Inflammatory macrophage treated with lipopolysaccharide for 1 hour (primary cell): ENCODE measurements around the gene CHST13.
"Not testable (repeated sequence)": the region's sequence is repeated elsewhere in the genome, so short reads cannot be mapped to it uniquely, and the experiment has no call there.

Experiments used
- DNase-seq, 2 donors: peaks; one replicate each; pipeline ENCODE4 v3.0.0-alpha.2; 2020 to 2022

Gene CHST13

DNA sequence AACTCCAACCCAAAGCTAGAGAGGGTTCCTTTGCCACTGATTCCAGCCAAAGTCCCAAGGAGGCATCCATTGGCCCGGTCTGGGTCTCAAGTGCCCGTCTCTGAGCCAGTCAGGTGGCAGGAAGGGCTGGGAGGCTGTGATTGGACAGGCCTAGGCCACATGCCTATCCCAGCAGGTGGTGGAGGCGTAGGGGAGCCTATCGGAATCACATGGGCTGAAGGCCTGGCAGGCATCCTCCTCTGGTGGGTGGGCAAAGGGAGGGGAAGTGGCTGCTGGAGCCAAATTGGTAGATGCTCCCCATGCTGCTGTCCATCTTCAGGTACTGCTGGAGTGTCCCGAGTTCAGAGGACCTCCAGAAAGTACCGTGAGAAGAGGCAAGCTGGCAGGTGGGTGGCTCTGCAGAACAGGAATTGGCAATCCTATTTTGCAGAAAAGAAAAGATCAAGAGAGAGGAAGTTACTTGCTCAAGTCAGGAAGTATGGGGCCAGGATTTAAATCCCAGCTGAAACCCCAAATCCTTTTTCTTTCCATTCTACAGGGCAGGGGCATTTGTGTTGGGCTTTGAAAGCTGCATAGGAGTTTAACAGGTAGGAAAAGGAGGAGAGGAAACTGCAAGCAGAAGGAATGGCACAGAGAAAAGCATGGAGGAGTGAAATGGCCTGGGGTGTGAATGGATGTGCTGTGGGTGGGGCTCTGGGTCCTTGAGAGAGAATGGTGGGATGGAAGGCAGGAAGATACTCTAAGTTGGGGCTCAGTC lies 3.7 kb downstream of the CHST13 start:
- peak in 1 of 2 donors; percentile 57 for DNase-seq

DNA sequence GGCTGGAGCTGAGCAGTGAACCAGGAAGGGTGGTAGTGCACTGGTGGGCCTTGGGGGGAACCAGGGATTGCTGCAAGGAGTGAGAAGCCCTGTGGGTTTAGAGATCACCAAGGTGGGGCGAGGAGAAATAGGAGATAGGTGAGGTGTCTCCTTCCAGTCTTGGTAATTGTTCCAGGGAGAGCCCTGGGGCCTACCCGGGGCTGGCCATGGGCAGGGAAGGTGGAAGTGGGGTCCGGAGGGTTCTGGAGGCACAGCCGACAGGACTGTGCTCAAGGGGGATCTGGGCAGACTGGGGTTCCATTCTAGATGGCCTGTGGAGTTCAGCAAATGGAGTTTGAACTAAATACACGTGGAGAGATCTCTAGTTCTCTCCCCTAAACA lies 4.5 kb downstream of the CHST13 start:
- no peak for DNase-seq

DNA sequence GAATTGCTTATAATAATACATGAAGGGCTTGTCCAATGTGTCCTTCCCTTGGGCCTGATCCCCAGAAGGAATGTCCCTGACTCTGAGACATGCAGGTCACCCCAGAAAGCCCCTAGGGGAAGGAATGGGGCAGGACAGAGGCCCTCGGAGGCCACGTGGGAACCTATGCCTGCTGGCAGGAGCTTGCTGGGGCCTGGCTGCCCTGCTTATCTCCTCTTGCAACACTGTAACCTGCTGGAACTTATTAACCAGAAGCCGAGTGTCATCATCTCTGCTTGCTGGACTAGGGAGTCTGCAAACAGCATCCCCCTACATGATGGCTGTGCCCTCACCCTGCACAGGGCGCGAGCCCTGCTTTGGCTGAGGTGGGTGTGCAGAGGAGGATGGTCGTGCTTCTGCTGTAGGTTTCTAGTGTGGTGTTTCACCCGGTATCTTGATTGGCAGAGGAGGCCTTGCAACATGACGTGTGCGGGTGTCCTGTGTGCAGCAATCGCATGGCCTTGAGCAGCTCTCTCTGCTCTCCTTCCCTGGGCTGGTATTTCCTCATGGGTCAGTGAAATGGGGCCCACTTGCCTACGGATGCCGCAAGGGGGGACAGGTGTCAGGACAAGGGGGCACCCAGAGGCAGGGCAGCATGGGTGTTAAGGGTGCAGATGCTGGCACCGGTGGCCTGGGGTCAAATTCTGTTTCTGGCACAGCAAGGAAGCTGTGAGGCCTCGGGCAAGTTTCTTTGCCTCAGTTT lies 5.0 kb downstream of the CHST13 start:
- peak; percentile 20 to 42 for DNase-seq

DNA sequence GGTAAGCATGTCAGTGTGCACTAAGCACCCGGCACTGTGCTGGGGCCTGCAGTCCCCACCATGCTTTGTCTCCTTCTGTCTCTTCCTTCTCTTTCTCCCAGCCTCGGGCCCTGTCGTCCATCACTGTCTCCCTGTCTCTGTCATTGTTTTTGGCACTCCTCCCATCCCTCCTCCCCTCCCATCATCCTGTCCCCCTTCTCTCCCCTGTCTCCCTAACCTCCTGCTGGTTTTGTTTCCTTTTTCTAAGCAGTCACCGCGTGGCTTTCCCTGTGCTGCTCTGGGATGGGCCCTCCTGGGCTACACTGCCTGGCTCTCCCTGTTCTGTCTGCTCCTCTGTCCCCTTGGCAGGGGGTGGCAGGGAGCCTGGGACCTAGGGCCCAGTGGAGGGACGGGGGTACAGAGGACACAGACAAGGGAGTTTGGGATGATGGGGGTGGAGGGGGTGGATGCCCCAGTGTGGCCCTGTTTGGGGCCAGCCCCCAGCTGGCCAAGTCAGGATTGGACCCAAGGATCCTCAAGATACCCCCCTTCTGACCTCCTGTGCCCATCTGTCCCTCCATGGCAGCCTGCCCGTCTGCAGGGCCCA lies 5.7 kb downstream of the CHST13 start:
- no peak for DNase-seq

DNA sequence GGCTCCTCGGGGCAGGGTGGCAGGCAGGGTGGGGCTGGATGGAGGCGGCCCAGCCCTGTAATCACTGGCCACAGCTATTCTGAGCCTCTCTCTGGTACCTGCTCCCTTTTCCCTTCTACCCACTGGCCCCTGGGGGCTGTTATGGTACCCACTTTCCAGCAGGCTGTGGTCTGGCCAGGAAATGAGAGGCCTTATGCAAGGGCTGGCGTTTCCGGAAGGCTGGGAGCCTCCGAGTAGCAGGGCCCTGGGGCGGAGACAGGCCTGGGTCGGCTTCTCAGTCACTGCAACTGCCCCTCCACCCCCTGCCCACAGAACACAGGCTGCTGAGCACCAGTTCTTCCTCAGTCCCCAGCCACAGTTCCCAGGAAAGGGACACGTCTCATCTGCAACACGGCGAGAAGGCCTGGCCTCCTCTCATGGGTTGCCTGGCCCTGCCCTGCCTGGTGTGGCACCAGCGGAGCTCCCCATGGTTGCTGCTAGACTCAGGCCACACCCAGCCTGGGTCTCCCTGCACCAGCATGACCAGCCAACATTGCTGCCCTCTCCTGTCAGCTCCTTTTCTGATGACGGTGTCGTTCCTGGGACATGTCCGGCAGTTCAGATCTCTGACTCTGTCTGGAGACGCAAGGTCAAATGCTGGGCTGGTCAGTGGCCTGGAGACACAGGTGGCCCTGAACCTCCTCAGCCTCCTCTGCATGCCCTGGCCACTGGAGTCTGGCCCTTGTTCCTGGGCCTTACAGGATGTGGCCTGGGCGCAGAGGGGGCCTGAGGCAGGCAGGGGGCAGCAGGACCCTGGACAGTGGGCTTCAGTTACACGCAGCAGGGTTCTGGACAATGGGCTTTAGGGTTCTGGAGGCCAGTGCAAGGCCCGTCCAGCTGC lies 6.5 kb downstream of the CHST13 start:
- DNase-seq: peak; percentile 22 to 37

DNA sequence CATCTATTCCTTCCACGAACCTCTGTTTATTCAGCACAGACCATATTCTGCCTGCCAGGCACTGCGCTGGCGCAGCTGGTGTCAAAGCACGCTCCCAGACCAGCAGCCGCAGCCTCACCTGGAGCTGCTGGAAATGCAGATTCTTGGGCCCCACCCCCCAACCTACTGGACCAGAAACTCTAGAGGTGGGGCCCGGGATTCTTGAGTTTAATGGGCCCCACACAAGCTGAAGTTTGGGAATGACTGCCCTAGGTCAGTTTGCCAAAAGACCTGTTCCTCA lies 7.0 kb downstream of the CHST13 start:
- DNase-seq: no peak

DNA sequence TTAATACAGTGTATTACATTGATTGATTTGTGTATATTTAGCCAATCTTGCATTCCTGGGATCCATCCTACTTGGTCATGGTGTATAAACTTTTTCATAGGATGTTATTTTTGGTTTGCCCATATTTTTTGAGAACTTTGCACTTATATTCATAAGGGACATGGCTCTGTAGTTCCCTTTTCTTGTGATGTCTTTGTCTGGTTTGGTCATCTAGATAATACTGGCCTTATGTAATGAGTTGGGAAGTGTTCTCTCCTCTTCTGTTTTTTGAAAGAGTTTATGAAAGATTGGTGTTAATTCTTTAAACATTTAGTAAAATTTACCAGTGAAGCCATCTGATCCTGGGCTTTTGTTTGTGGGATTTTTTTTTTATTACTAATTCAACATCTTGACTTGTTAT lies 9.6 kb downstream of the CHST13 start:
- peak in 1 of 2 donors; percentile 54 for DNase-seq

DNA sequence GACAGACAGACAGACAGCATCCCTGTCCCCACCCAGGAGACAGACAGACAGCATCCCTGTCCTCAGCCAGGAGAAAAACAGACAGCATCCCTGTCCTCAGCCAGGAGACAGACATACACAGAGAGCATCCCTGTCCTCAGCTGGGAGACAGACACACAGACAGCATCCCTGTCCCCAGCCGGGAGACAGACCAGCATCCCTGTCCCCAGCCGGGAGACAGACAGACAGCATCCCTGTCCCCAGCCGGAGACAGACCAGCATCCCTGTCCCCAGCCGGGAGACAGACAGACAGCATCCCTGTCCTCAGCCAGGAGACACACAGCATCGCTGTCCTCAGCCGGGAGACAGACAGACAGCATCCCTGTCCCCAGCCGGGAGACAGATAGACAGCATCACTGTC lies 10.8 kb downstream of the CHST13 start:
- not testable (repeated sequence) for DNase-seq

DNA sequence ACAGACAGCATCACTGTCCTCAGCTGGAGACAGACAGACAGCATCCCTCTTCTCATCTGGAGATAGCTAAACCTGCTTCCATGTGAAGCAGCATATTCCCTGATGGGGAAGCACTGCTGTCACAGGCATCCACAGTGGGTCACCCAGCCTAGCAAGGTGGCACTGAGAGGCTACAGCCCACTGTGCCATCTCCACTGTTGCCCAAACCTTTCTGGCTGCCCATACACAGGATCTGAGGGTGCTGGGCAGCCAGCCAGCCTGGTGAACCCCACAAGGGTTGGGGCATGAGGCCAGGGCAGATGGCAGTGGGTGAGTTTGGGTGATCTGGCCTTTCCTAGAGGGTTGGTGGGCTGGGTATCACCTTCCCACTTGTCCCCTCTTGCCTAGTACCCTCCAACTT lies 11.7 kb downstream of the CHST13 start:
- no peak for DNase-seq

DNA sequence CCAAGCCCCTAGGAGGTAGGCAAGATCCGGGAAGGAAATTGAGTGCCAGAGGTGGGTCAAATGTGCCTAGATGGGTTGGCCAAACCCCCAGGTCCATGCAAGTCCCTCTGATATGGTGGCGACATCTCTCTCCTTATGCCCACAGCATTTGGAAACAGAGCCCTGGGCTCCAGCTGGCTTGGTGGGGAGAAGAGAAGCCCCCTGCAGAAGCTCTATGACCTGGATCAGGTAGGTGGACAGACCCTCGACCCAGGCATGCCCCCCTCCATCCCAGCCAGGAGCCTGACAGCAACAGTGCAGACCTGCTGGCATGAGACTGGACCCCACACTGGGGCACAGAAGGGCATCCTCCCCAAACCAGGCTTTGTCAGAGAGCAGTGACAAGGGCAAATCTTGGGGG lies 12.2 kb downstream of the CHST13 start:
- no peak for DNase-seq

DNA sequence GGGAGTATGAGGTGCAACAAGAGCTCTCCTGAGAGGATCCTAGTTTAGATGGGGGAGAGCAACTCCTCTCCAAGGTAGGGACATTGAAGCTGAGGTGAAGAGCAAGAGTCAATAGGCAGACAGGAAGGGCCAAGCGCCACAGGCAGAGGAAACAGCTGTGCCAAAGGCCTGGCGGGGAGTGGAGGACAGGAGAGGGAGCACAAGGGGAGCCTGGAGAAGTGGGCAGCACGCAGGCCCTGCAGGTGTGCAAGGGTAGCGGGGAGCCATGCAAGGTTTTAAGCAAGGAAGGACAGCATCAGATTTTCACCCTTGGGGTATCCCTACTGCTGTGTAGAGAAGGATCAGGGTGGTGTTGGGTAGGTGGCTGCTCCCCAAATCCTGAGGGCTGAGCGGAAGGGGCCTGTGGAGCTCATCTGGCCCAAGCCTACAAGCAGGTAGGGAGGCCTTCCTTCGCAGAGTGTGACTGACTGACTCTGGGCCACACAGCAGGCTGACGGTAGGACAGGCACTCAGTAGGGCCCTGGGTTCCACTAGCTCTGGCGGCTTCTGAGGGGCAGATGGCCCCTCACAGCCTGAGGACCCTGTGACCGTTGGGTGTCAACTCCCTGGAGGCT lies 13.3 kb downstream of the CHST13 start:
- no peak for DNase-seq

DNA sequence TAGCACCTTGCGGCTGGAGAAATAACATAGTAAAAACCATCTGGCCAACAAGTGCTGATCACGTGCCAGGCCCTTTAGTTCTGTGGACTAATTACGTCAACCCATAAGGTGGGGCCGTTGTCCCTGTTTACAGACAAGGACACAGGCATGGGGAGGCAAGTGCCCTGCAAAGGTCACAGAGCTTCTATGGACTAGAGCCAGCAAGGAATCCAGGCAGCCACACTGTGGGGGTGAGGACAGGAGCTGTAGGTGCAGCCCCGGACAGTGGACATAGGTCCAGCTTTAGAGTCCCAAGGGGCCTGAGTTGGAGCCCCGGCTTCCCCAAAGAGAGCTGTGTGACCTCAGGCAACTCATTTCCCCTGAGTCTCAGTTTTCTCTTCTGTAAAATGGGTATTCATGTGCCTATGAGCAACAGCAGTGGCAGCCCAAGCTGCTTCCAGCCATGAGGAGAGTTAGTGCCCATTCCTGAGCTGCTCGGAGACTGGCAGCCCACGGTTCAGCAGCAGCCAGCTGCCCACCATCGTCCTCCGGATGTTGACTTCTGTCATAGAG lies 13.9 kb downstream of the CHST13 start:
- DNase-seq: no peak

DNA sequence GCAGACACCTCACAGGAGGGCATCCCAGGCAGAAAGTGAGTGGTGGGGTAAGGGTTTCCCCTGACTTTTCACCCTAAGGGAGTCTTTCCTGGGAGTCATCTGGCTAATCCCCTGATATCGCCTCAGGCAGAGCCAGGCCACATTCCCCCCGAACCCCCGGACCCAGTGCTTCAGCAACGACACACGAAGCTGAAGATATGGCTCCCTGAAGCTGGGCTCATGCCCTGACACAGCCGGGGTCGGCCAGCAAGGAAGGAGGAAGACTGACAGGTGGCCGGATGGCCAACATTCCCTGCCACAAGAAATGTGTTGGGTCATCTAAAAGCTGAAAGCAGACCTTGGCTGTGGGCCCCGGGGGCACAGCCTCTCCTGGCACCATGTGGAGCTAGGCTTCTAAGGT lies 14.4 kb downstream of the CHST13 start:
- DNase-seq: no peak

DNA sequence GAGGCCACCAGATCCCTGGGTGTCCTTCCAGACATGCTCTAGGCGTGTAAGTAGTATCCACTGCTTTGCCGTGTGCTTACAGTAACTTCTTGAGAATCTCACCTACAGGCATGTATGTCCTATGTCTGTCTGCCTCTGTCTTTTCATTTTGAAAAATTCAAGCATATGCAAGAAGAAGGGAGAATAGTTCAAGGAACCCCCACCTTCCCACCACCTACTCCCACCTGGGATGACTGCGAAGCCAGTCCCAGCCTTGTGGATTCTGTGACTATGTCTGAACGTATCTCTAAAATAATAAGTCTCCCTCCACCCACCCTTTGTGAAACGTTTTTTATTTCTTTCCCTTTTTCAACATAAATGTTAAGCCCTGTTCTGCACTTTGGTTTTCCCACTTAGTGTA lies 15.0 kb downstream of the CHST13 start:
- no peak for DNase-seq

DNA sequence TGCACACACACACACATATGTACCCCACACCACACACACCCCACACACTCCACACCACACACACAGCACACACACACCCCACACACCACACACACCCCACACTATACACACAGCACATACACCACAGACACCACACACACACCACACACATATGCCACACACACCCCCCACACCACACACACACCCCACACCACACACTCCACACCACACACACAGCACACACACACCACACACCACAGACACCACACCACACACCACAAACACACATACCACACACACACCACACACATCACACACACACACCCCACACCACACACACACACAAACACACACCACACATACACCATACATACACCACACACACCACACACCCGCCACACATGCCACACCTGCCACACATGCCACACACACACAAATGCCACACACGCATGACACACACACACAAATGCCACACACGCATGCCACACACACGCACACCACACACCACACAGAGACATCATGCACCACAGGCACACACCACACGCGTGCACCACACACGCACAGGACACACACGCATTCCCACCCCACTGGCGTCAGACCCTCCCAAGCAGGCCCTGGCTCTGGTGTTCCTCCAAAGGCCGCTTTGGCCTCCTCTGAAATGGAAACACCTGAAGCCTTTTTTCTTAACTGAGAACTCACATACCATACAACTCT lies 15.7 kb downstream of the CHST13 start:
- no peak for DNase-seq

DNA sequence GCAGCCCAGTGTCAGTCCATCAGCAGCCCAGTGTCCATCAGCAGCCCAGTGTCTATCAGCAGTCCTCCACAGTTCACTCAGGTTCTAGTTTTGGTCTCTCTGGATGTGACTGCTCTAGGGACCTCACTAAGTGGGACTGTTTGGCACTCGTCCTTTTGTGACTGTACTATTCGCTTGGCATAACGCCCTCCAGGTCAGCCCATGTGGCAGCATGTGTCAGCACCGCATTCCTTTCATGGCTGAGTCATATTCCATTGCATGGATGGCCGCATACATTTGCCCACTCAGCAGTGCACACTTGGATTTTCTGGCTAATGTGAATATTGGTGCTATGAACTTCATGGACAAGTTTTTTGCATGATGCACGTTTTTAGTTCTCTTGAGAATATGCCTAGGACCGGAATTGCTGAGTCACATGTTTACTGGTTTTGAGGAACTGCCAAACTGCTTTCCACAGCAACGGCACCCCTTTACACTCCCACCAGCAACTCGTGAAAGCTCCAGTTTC lies 16.4 kb downstream of the CHST13 start:
- DNase-seq: peak; percentile 70 to 75

DNA sequence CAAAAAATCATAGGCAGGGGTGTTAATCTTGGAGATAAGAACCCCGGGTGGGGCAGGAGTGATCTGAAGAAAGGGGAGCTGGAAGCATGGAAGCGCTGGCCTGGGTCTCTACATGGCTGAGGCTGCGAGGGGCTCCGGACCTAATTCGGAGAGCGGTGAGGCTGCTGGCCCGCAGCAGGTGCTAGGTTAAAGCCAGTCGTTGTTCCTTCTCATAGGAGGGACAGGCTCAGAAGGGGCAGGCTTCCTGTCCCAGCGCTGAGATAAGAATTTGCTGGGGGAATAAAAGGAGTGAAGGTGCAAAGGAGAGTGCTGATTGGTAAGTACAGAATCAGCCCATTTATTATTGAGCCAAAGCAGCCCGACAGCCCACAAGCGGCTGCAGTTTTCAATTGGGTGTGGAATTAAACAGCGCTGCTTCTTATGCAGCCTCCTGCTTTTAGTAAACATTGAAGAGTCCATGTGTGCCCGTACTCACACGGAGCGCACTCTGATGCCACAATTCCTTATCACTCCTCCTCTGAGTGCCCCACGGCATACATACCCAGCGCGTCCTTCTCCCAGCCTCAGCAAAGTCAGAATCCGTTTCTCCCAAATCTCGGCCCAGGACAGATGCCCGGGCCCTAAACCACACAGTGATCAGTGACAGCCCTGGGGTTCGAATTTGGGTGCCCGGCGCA lies 17.1 kb downstream of the CHST13 start:
- DNase-seq: no peak

DNA sequence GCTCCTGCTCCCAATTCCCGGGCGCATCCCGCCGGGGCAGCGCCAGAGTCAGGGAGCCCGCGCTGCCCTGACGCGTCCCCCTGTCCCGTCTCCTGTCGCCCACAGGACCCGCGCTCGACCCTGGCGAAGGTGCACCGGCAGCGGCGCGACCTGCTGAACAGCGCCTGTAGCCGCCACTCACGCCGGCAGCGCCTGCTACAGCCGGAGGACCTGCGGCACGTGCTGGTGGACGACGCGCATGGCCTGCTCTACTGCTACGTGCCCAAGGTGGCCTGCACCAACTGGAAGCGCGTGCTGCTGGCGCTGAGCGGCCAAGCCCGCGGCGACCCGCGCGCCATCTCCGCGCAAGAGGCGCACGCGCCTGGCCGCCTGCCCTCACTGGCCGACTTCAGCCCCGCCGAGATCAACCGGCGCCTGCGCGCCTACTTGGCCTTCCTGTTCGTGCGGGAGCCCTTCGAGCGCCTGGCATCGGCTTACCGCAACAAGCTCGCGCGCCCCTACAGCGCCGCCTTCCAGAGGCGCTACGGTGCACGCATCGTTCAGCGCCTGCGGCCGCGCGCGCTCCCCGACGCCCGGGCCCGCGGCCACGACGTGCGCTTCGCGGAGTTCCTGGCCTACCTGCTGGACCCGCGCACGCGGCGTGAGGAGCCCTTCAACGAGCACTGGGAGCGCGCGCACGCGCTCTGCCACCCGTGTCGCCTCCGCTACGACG lies 17.8 kb downstream of the CHST13 start:
- DNase-seq: no peak

DNA sequence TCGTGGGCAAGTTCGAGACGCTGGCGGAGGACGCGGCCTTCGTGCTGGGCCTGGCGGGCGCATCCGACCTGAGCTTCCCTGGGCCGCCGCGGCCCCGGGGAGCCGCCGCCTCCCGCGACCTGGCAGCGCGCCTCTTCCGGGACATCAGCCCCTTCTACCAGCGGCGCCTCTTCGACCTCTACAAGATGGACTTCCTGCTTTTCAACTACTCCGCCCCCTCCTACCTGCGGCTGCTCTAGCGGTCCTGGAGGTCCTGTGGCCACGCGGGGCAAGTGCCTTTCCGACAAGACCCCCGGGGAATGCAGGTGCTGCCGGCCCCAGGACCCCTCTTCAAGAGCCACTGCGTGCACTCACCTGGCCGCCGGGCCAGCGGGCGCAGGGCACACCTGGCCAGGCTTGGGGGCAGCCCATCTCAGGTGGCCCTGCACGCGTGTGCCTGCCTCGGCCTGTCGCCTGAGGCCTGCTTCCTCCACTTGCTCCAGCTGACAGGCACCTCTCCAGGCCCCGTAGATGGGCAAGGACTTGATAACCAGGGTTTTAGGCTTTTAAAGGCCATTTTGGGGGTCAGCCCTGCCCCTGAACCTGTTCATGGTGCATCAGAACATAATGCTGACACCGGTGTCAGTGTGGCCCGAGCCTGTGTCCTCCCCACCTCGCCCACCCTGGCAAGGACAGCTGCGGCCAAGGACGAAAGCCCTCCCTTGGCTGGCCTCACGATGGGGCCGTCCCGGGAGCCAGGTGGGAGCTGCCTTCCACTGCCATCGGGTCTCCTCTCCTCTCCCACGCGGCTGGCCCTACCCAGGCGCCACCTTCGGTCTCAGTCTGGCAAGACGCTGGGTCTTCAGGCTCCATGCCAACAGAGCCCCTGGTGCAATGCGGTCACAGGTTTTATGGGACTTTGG lies 18.6 kb downstream of the CHST13 start:
- no peak for DNase-seq
